Skeletal muscle tissue (tissue), 4 donors: ENCODE data around the gene MDM1. TPM values are rescaled to one million over a fixed set of nuclear protein-coding genes. Genes with fewer than 3 reads are reported as not detected.

Source experiments
- H3K27ac ChIP-seq: one replicate; pipeline ENCODE4 v1.7.0; 2013; ENCODE audit warnings: mild to moderate bottlenecking, low read depth, low read length, inconsistent platforms
- H3K27me3 ChIP-seq, 3 donors: one replicate each; pipeline ENCODE4 v1.7.0; 2013; ENCODE audit warnings: low read length in 3 of 3; ENCODE audit not compliant: control insufficient read depth in 3 of 3, insufficient read depth in 3 of 3
- H3K36me3 ChIP-seq, 3 donors: one replicate each; pipeline ENCODE4 v1.7.0; 2013; ENCODE audit warnings: low read length in 3 of 3; ENCODE audit not compliant: control insufficient read depth in 3 of 3, insufficient read depth in 3 of 3
- H3K4me1 ChIP-seq, 3 donors: one replicate each; pipeline ENCODE4 v1.7.0; 2013; ENCODE audit warnings: low read length in 3 of 3, mild to moderate bottlenecking in 3 of 3; ENCODE audit not compliant: control insufficient read depth in 3 of 3, insufficient read depth in 3 of 3
- H3K4me3 ChIP-seq, 3 donors: one replicate each; pipeline ENCODE4 v1.7.0; 2013; ENCODE audit warnings: low read length in 3 of 3
- H3K9ac ChIP-seq, 3 donors: one replicate each; pipeline ENCODE4 v1.7.0; 2013; ENCODE audit warnings: low read length in 3 of 3, mild to moderate bottlenecking in 3 of 3, moderate library complexity in 2 of 3, low read depth in 1 of 3
- H3K9me3 ChIP-seq, 3 donors: one replicate each; pipeline ENCODE4 v1.7.0; 2013; ENCODE audit warnings: low read length in 3 of 3; ENCODE audit not compliant: control insufficient read depth in 3 of 3
- total RNA-seq: library from RNA; depleted of rRNA; stranded (reverse); fragments of >200 nt; gene quantifications from one replicate; pipeline ENCODE4 v1.2.3, GENCODE V29; 2014
- donor health status: Osteomylitis.

MDM1 gene, protein sequence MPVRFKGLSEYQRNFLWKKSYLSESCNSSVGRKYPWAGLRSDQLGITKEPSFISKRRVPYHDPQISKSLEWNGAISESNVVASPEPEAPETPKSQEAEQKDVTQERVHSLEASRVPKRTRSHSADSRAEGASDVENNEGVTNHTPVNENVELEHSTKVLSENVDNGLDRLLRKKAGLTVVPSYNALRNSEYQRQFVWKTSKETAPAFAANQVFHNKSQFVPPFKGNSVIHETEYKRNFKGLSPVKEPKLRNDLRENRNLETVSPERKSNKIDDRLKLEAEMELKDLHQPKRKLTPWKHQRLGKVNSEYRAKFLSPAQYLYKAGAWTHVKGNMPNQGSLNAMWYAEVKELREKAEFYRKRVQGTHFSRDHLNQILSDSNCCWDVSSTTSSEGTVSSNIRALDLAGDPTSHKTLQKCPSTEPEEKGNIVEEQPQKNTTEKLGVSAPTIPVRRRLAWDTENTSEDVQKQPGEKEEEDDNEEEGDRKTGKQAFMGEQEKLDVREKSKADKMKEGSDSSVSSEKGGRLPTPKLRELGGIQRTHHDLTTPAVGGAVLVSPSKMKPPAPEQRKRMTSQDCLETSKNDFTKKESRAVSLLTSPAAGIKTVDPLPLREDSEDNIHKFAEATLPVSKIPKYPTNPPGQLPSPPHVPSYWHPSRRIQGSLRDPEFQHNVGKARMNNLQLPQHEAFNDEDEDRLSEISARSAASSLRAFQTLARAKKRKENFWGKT
- total RNA-seq, result 8.9 TPM

DNA sequence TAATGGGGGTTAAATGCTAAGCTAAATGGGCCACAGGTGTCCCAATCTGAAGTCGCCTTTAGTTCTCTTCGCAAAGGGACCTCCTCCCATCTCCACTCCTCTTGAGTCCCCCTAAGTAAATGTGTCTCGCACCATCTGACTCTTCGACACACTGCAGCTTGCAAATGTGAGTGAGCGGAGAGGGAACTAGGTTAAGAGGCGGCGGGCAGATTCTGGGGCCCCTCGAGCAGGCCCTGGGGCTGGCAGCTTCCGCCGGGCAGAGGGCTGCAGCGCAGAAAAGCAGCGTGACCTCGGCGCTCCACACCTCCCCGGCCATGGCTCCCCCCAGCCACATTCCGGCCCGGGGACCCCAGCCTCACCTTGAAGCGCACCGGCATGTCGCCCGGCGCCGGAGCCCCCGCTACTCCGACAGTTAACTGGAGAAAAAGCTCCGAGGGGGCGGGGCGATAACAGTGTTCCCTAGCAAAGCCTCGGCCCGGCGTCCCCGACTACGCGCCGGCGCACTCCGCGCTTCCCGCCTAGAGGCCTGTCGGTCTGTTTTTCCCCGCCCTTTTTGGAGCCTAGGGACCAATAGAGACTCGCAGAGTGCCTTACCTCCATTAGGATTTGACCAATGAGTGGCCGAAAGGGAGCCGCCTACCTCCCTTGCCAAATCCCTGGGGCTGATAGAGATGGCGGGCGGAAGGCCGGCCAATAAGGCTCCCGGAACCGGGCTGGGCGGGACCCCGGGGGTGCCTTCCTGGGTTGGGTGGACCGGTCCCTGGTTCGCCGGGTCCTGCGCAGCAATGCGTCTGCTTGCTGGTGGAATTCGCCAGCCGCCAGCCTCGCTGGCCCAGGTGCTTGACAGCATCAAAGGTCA, at the start of gene MDM1:
Gene MDM1, minus strand, starts transcription at position 494 of the 859 bp plus-strand sequence. Its CDS starts 117 bp downstream, at position 377.
- no peaks in the 10 kb centered on the region for H3K9me3 ChIP-seq
- H3K4me1 ChIP-seq, result peaks cover 5 to 12% (median 9%) of the 10 kb centered on the region in 3 donors
- H3K27me3 ChIP-seq, result no peaks in the 10 kb centered on the region
- H3K9ac ChIP-seq, result peak within 1 kb of the TSS; percentile 79 to 84 (median 80)
- no peaks in the 10 kb centered on the region for H3K36me3 ChIP-seq
- peak within 1 kb of the TSS; percentile 19 for H3K27ac ChIP-seq
- H3K4me3 ChIP-seq, result peak within 1 kb of the TSS; percentile 80 to 87 (median 86)

DNA sequence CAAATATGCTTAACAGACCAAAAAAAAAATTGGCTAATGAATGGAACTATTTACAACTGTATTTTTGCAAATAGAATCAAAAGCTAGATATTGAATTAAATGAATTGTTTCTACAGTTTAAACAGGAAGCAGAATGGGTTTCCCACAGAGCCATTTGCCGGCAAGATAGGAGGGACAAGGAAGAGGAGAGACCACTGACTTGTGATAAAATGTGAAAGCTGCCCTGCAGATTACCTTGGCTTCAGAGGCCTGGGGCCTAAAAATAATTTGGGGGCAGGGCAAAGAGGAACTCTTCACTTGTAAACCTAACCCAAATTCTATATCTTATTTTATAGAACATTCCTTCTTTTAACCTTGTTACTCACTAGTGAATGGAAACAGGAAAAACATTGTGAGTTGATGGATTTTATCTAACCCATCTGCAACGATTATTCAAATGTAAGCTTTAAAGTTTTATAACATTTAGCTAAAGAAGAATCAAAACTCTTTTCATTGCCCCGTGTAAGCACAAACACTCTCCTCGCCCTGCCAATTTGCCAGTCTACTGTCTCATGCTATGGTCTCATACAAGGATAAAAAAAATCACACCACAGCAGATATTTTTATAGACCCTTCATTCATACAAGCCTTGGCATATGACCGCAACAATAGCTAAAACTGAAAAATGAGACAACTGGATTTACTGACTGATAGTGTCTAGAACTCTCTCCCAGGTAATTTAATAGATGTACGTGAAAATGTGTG, 49.5 kb upstream of the MDM1 start:
- Histone ChIP-seq H3K9ac (no peak overlapping the region), H3K27me3 (no peaks in the 10 kb centered on the region), H3K4me3 (no peak overlapping the region), H3K9me3 (no peaks in the 10 kb centered on the region), H3K4me1 (peaks cover 5 to 24% (median 11%) of the 10 kb centered on the region in 3 donors), H3K27ac (no peak overlapping the region), H3K36me3 (no peaks in the 10 kb centered on the region)

DNA sequence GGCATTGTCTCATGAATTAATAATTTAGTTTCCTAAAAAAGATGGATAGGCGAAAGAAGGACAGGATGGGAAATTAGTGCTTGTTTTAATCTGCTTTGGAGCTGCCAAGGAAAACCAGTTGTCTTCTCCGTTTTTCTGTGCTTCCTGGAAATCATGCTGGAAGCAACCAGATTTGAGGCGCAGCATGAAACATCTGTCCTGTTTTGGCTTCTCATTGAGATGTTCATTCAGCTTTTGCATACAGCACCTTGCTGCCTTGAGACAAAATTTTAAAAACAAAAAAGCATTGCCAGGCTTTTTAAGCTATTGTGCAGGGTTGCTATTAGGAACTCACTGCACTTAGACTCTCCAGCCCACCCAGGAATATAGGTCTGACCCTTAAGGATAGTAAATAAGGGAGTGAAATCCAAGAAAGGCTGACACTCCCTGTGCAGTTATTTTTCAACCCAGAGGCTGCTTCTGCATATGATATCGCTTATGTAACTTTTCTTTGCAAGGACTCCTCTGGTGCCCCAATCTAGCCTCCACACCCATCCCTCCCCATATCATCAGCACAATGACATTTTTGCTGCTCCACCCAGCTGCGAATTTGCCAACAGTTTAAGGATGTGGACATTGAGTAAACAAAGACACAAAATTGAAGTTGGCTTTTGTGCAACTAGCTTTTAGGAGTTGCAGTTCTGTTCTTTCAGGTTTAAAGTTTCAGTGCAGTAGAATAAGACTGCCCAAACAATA, 46.9 kb upstream of the MDM1 start:
- Histone ChIP-seq H3K4me1 (peaks cover 21 to 48% (median 31%) of the 10 kb centered on the region in 3 donors), H3K9ac (no peak overlapping the region), H3K27ac (no peak overlapping the region), H3K4me3 (no peak overlapping the region), H3K36me3 (no peaks in the 10 kb centered on the region), H3K27me3 (no peaks in the 10 kb centered on the region), H3K9me3 (no peaks in the 10 kb centered on the region)

DNA sequence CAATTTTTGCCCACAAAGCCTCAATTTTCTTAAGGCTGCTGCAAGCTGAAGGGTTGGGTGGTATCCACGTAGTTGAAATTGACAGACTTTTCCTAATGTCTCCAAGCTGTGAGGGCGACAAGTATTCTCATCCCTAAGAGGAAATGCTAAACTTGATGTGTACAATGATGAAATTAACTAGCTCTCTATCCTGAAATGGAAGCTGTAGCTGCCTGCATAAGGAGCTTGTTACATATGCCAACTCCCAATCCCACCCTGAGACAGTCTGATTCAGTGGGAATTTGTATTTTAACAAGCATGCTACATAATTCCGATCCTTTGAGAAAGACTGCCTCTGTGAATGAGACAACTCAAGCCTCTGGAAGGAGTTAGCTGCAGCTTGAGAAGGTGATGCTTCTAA, 45.7 kb upstream of the MDM1 start:
- no peak overlapping the region for H3K27ac ChIP-seq
- no peaks in the 10 kb centered on the region for H3K36me3 ChIP-seq
- no peaks in the 10 kb centered on the region for H3K9me3 ChIP-seq
- no peaks in the 10 kb centered on the region for H3K27me3 ChIP-seq
- H3K4me1 ChIP-seq, result peaks cover 26 to 56% (median 35%) of the 10 kb centered on the region in 3 donors
- no peak overlapping the region for H3K9ac ChIP-seq
- no peak overlapping the region for H3K4me3 ChIP-seq

DNA sequence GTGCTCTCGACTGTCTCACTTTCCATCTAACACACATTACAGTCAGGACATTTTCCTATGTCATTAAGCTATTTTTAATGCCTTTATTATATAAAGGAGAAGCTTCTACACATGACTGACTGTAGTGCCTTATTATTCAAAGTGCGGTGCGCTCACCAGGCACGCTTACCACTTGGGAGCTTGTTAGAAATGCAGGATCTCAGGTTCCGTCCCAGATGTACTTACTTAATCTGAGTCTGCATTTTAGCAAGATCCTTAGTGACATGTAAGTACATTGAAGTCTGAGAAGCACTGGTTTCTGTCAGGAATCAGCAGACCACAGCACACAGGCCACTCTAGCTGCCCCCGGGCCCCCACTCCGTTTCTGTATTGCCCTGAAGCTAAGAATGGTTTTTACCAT, 44.7 kb upstream of the MDM1 start:
- H3K4me3 ChIP-seq, result no peak overlapping the region
- H3K9me3 ChIP-seq, result no peaks in the 10 kb centered on the region
- H3K9ac ChIP-seq, result no peak overlapping the region
- no peak overlapping the region for H3K27ac ChIP-seq
- H3K36me3 ChIP-seq, result no peaks in the 10 kb centered on the region
- H3K4me1 ChIP-seq, result peaks cover 26 to 59% (median 35%) of the 10 kb centered on the region in 3 donors
- H3K27me3 ChIP-seq, result no peaks in the 10 kb centered on the region

DNA sequence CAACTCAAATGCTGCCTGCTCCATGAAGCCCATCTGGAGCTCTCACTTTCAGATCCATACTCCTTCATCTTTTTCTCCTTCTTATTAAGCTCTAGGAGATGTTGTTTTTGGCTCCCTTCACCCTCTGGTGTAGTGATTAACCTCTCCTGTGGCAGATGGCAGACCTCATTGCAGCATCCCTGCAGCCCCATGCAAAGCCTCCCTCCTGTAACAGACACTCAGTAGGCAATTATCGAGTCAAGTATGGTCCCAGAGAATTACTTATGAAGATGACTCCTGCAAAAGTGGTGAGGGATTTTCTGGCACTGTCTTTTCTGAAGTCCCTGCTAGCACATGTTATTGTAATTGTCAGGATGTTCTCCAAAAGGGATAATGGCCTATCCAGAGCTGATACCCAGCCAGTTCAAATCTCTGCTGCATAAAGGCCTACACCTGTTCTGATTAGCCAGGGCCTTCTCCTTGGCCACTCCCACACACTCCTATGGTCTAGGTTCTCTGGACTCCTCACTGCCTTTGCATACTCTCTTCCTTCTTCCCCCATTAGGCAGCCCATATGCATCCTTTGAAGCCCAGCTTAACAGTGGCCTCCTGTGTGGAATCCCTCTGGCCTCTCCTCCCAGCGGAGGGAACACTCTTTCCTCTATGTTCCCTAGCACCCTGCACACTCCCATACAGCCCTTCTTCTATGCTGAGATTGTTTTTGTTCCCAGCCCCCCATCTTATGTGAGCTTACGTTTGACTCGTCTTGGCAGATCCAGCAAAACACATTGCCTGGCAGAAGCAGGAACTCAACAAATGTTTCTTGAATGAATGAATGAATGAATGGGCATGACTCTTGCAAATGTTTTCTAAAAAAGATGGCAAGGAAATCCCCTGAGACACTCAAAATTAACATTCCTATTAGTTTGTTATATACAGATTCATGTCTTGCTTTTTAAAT, 43.9 kb upstream of the MDM1 start:
- Histone ChIP-seq H3K9me3 (no peaks in the 10 kb centered on the region), H3K4me1 (peaks cover 26 to 59% (median 35%) of the 10 kb centered on the region in 3 donors), H3K36me3 (no peaks in the 10 kb centered on the region), H3K9ac (no peak overlapping the region), H3K27me3 (no peaks in the 10 kb centered on the region), H3K27ac (peak overlapping the region; percentile 69), H3K4me3 (no peak overlapping the region)

DNA sequence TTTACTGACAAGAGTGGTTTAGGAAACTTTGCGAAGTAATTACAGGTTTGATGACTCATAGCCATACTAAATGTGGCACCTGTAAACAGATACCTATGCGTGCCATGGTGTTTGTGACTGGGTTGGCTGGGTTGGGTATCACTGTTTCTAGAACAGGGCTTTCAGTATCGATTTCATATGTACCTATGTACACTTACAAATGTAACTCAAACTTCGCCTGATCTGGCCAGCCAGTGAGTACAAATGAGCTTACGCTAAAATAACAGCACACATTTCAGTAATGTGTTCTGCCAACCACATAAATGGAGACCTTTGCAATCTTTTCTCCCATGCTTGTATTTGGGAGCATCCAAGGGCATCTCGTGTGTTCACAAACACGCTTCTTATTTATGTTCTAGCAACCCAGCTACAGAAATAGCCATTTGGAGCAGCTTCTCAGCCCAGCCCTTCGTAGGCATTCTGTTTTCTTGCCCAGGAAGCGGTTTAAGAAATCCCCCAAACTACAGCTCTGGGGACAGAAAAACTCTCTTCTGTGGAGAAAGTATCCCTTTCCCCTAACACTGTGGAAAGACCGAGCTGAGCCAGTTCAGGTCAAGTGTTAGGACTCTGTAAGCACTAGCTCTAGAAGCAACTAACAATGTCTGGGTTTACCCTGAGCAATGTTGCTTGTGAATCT, 42.3 kb upstream of the MDM1 start:
- peak overlapping the region; percentile 69 for H3K27ac ChIP-seq

DNA sequence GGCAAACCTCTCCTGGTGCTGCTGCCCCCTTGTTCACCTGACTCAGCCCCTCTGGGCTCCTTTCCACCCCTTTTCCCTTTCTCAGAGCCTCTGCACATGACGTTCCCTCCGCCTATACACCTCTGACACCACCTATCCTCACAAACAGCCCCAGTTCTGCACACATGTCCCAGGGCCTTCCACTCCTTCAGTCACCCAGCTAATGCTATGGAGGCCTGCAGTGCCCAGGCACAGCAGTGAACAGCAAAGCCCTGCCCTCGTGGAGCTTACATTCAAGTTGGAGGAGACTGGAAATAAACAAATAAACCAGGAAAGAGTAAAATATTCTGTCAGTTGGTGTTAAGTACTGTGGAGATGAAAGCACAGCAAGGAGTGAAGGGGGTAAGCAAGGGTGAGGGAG, 38.5 kb upstream of the MDM1 start:
- Histone ChIP-seq H3K27ac (no peak overlapping the region), H3K36me3 (no peaks in the 10 kb centered on the region), H3K4me1 (peaks cover 17 to 40% (median 19%) of the 10 kb centered on the region in 3 donors), H3K9me3 (no peaks in the 10 kb centered on the region), H3K27me3 (no peaks in the 10 kb centered on the region), H3K4me3 (no peak overlapping the region), H3K9ac (no peak overlapping the region)

More for the DNA sequence above, 42.3 kb upstream of the MDM1 start:
- Histone ChIP-seq H3K36me3 (no peaks in the 10 kb centered on the region), H3K4me3 (peak overlapping the region; percentile 18 to 49 (median 26)), H3K4me1 (peaks cover 28 to 72% (median 35%) of the 10 kb centered on the region in 3 donors), H3K27me3 (no peaks in the 10 kb centered on the region), H3K9me3 (no peaks in the 10 kb centered on the region), H3K9ac (peak overlapping the region in 2 of 3 donors; percentile 27 to 57)
